Stimulated activated naive B cell treated with anti-CD40 and anti-IgM and Interleukin-4, amounts not matched to agents 10 μg/mL and 1 μg/mL and 100 μg/mL, for 72 hours (primary cell): ENCODE measurements around the gene KNDC1.

Experiments used
- ATAC-seq, 2 donors: fragments of 150-1000 bp; cut with Tn5 transposase; replicated peaks; 2 replicates each; pipeline ENCODE4 v1.10.0; 2021; ENCODE audit warnings: moderate library complexity in 1 of 2
- DNase-seq: peaks from one replicate; pipeline ENCODE4 v3.0.0; 2021
- H3K27ac Mint-ChIP-seq: one replicate; pipeline ENCODE4 v1.8.0; 2022; ENCODE audit warnings: mild to moderate bottlenecking, mixed read lengths
- H3K27me3 Mint-ChIP-seq, 2 donors: one replicate each; pipeline ENCODE4 v1.8.0; 2022; ENCODE audit warnings: mixed read lengths in 2 of 2
- H3K36me3 Mint-ChIP-seq, 2 donors: one replicate each; pipeline ENCODE4 v1.8.0; 2022; ENCODE audit warnings: mixed read lengths in 2 of 2, mild to moderate bottlenecking in 1 of 2
- H3K4me1 Mint-ChIP-seq, 2 donors: one replicate each; pipeline ENCODE4 v1.8.0; 2022; ENCODE audit warnings: mixed read lengths in 2 of 2, mild to moderate bottlenecking in 1 of 2
- H3K4me3 Mint-ChIP-seq, 2 donors: one replicate each; pipeline ENCODE4 v1.8.0; 2022; ENCODE audit warnings: mild to moderate bottlenecking in 2 of 2, mixed read lengths in 2 of 2, moderate library complexity in 1 of 2
- H3K9me3 Mint-ChIP-seq, 2 donors: one replicate each; pipeline ENCODE4 v1.8.0; 2022; ENCODE audit warnings: mixed read lengths in 2 of 2, mild to moderate bottlenecking in 1 of 2

Gene KNDC1

GRCh38 chr10:133117688-133118071 is 42.3 kb upstream of the KNDC1 start:
- H3K27me3 Mint-ChIP-seq, result peaks cover 4 to 9% of the 10 kb centered on the region in 2 donors
- no peak for ATAC-seq
- H3K4me3 Mint-ChIP-seq, result no peak overlapping the region
- no peak for DNase-seq
- H3K9me3 Mint-ChIP-seq, result peaks cover 12 to 18% of the 10 kb centered on the region in 2 donors
- H3K36me3 Mint-ChIP-seq, result peaks cover 1 to 4% of the 10 kb centered on the region in 2 donors
- H3K4me1 Mint-ChIP-seq, result peaks cover 0 to 1% of the 10 kb centered on the region in 2 donors
- no peak overlapping the region for H3K27ac Mint-ChIP-seq

- Mint-ChIP-seq H3K9me3 (peaks cover 12 to 13% of the 10 kb centered on the region in 2 donors), H3K27ac (no peak overlapping the region), H3K4me3 (no peak overlapping the region), H3K4me1 (peaks cover 5 to 9% of the 10 kb centered on the region in 2 donors), H3K36me3 (peaks cover 1 to 4% of the 10 kb centered on the region in 2 donors), H3K27me3 (peaks cover 28 to 47% of the 10 kb centered on the region in 2 donors)
- DNase-seq, result no peak
- ATAC-seq, result no peak
These were observed 38.5 kb upstream of the KNDC1 start for GRCh38 chr10:133121479-133121878.

GRCh38 chr10:133122171-133122935 is 37.7 kb upstream of the KNDC1 start:
- no peak overlapping the region for H3K4me3 Mint-ChIP-seq
- H3K27ac Mint-ChIP-seq, result no peak overlapping the region
- H3K36me3 Mint-ChIP-seq, result peaks cover 0 to 4% of the 10 kb centered on the region in 2 donors
- peaks cover 12% of the 10 kb centered on the region in 2 donors for H3K9me3 Mint-ChIP-seq
- DNase-seq (no peak), ATAC-seq (no peak)
- peaks cover 24 to 47% of the 10 kb centered on the region in 2 donors for H3K27me3 Mint-ChIP-seq
- peaks cover 5 to 9% of the 10 kb centered on the region in 2 donors for H3K4me1 Mint-ChIP-seq

- DNase-seq, result no peak
- Mint-ChIP-seq H3K4me3 (no peak overlapping the region), H3K9me3 (peaks cover 8 to 10% of the 10 kb centered on the region in 2 donors), H3K4me1 (peaks cover 5 to 9% of the 10 kb centered on the region in 2 donors), H3K27ac (no peak overlapping the region), H3K36me3 (peaks cover 0 to 4% of the 10 kb centered on the region in 2 donors), H3K27me3 (peaks cover 24 to 47% of the 10 kb centered on the region in 2 donors)
- peak; percentile 41 to 46 for ATAC-seq
These were observed 36.8 kb upstream of the KNDC1 start for GRCh38 chr10:133123050-133123745.

GRCh38 chr10:133123746-133124356 is 36.2 kb upstream of the KNDC1 start:
- Mint-ChIP-seq H3K36me3 (peaks cover 0 to 2% of the 10 kb centered on the region in 2 donors), H3K4me3 (no peak overlapping the region), H3K4me1 (peaks cover 5 to 9% of the 10 kb centered on the region in 2 donors), H3K27me3 (peaks cover 24 to 44% of the 10 kb centered on the region in 2 donors), H3K9me3 (peaks cover 2 to 6% of the 10 kb centered on the region in 2 donors), H3K27ac (no peak overlapping the region)
- ATAC-seq (no peak), DNase-seq (no peak)

- Mint-ChIP-seq H3K27me3 (peaks cover 24 to 41% of the 10 kb centered on the region in 2 donors), H3K4me3 (no peak overlapping the region), H3K9me3 (no peaks in the 10 kb centered on the region), H3K4me1 (peaks cover 5 to 9% of the 10 kb centered on the region in 2 donors), H3K27ac (no peak overlapping the region), H3K36me3 (no peaks in the 10 kb centered on the region)
- DNase-seq, result no peak
- ATAC-seq, result peak; percentile 62 to 63
These were observed 35.4 kb upstream of the KNDC1 start for GRCh38 chr10:133124357-133125211.

- ATAC-seq (no peak), DNase-seq (no peak)
- no peak overlapping the region for H3K4me3 Mint-ChIP-seq
- peaks cover 7 to 9% of the 10 kb centered on the region in 2 donors for H3K4me1 Mint-ChIP-seq
- H3K36me3 Mint-ChIP-seq, result no peaks in the 10 kb centered on the region
- peaks cover 24 to 41% of the 10 kb centered on the region in 2 donors for H3K27me3 Mint-ChIP-seq
- H3K27ac Mint-ChIP-seq, result no peak overlapping the region
- H3K9me3 Mint-ChIP-seq, result no peaks in the 10 kb centered on the region
These were observed 34.1 kb upstream of the KNDC1 start for GRCh38 chr10:133125901-133126300.

GRCh38 chr10:133126431-133127290 is 33.4 kb upstream of the KNDC1 start:
- no peak for ATAC-seq
- peaks cover 24 to 41% of the 10 kb centered on the region in 2 donors for H3K27me3 Mint-ChIP-seq

GRCh38 chr10:133127291-133128125 is 32.5 kb upstream of the KNDC1 start:
- Mint-ChIP-seq H3K27ac (no peak overlapping the region), H3K36me3 (no peaks in the 10 kb centered on the region), H3K4me3 (no peak overlapping the region), H3K4me1 (peaks cover 16 to 17% of the 10 kb centered on the region in 2 donors), H3K9me3 (no peaks in the 10 kb centered on the region), H3K27me3 (peaks cover 24 to 40% of the 10 kb centered on the region in 2 donors)
- ATAC-seq, result no peak
- no peak for DNase-seq

More at GRCh38 chr10:133126431-133127290, 33.4 kb upstream of the KNDC1 start:
- Mint-ChIP-seq H3K27ac (no peak overlapping the region), H3K4me3 (no peak overlapping the region), H3K4me1 (peaks cover 8 to 9% of the 10 kb centered on the region in 2 donors), H3K36me3 (no peaks in the 10 kb centered on the region), H3K9me3 (no peaks in the 10 kb centered on the region)
- no peak for DNase-seq

GRCh38 chr10:133128126-133129070 is 31.6 kb upstream of the KNDC1 start:
- Mint-ChIP-seq H3K4me3 (no peak overlapping the region), H3K27me3 (peaks cover 18 to 31% of the 10 kb centered on the region in 2 donors), H3K9me3 (no peaks in the 10 kb centered on the region), H3K36me3 (no peaks in the 10 kb centered on the region), H3K27ac (no peak overlapping the region), H3K4me1 (peaks cover 8 to 13% of the 10 kb centered on the region in 2 donors)
- ATAC-seq (no peak), DNase-seq (no peak)

- no peaks in the 10 kb centered on the region for H3K36me3 Mint-ChIP-seq
- H3K9me3 Mint-ChIP-seq, result no peaks in the 10 kb centered on the region
- ATAC-seq (no peak), DNase-seq (no peak)
- peaks cover 16 to 22% of the 10 kb centered on the region in 2 donors for H3K27me3 Mint-ChIP-seq
- H3K4me3 Mint-ChIP-seq, result no peak overlapping the region
- no peak overlapping the region for H3K27ac Mint-ChIP-seq
- peaks cover 8 to 13% of the 10 kb centered on the region in 2 donors for H3K4me1 Mint-ChIP-seq
These were observed 30.8 kb upstream of the KNDC1 start for GRCh38 chr10:133129071-133129858.
